HG03442 (cell line): ENCODE data around the gene SCARB1.

Experiments used
- ATAC-seq: cut with Tn5 transposase; IDR thresholded peaks from one replicate; pipeline ENCODE4 v1.9.1; 2021; ENCODE audit warnings: mild to moderate bottlenecking, moderate library complexity; ENCODE audit not compliant: unreplicated experiment

The SCARB1 gene

DNA sequence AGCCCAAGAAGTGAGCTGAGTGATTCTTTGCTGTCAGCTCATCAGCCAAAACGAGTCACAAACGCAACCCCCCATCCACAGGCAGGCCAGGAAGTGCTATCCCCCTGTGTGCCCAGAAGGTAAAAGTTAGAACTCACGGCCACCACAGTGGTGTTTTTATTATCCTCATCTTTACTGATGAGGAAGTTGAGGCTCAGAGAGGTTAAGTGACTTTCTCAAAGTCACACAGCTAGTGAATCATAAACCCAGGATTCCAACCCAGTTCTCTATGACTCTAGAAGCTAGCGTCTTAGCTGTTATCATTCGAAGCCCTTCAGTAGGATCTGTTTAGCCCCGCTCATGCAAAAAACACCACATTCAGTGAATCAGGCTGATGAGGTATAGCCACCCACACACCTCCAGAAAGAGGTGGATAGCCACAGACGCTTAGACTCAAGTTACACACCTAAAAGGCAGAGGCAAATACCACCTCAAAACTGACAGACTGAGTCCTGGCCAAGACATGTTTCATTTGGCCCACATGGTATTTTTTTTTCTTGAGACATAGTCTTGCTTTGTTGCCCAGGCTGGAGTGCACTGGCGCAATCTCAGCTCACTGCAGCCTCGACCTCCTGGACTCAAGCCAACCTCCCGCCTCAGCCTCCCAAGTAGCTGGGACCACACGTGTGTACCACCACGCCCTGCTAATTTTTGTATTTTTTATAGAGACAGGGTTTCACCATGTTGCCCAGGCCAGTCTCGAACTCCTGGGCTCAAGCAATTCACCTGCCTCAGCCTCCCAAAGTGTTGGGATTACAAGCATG is 100.7 kb downstream of the SCARB1 start:
- ATAC-seq = no peak

DNA sequence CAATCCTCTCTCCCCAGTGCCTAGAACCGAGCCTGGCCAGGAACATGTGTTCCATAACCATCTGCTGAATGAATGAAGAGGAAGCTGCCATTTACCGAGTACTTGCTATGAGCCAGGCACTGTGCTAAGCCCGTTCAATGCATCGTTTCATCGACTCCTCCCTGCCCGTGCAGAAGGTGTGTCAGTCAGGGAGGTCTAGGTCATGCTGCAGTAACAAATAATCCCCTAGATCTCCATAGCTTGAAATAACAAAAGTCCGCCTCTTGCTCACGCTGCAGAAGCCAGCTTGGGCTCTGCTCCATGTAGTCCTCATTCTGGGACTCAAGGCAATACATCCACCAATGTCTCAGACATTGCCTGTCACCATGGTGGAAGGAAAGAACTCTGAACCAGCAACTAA is 101.3 kb downstream of the SCARB1 start:
- no peak for ATAC-seq

DNA sequence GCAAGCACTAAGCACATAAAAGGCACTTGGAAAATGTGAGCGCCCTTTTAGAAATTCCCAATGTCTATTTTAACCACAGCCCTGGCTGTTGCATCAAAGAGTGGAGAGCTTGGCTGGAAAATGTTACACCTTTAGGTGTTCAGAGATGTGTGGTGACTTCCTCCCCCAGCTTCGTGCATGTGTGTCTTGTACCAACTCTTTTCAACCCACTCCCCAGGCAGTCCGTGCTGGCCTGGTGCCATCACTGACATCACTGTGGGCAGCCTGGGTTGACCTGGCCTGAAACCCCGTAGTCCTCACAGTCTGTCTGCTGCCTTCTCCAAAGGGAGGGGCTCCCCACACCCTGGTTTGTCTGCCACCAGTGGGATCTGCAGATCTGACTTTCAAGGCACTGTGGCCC is 101.8 kb downstream of the SCARB1 start:
- ATAC-seq = no peak

DNA sequence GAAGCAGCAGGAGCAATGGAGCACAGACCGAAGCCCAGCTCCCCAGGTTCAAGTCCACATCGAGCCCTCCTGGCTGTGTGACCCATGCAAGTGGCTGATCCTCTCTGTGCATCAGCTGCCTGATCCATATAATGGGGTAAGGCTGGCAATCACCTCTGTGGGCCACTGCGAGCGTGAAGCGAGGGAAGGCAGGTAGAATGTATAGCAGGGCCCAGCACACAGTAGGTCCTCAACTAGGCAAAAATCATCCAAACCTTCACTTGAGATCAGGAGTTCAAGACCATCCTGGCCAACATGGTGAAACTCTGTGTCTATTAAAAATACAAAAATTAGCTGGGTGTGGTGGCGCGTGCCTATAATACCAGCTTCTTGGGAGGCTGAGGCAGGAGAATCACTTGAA is 102.6 kb downstream of the SCARB1 start:
- no peak for ATAC-seq

DNA sequence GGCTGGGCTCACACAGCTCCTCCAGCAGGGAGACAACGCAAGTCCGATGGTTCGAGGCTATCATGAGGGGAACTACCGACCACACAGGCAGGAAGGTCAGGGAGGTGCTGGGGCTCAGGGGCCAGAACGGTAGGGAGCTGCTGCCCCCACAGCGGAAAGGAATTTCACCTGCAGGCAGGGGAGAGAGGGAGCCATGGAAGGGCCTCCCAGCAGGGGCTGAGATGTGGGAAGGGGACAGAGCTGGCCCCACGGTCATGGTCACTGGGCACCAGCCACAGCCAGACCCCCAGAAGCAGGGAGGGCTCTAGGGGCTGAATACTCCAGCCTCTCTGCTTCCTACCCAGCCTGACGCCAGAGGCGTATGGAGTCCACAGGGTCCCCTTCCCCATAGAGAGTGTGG is 103.1 kb downstream of the SCARB1 start:
- no peak for ATAC-seq

DNA sequence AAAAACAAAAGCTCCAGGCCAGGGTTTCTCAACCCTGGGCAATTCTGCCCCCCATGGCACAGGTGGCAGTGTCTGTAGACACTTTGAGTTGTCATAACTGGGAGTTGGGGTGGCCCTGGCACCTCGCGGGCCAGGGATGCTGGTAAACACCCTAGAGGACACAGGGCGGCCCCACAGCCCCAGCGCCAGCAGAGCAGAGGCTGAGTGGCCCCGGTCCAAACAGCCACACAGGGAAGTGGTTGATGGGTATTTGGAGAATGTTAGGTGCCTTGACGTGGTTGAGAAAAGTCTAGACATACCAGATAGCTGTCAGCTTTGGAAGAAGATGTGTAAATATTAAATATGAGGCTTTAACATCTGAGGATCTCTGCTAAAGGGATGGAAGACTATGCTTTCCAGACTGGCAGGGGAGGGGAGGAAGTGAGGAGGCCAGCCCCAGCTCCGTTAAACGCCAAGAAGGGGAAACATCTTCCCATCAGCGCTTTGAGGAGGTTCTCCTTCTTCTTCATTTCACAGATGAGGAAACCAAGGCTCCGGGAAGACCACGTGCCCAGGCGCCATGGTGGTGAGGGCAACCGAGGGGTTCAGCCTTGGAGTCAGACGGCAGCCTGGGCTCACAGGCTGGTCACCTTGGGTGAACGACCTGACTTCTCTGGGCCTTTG is 103.7 kb downstream of the SCARB1 start:
- no peak for ATAC-seq

DNA sequence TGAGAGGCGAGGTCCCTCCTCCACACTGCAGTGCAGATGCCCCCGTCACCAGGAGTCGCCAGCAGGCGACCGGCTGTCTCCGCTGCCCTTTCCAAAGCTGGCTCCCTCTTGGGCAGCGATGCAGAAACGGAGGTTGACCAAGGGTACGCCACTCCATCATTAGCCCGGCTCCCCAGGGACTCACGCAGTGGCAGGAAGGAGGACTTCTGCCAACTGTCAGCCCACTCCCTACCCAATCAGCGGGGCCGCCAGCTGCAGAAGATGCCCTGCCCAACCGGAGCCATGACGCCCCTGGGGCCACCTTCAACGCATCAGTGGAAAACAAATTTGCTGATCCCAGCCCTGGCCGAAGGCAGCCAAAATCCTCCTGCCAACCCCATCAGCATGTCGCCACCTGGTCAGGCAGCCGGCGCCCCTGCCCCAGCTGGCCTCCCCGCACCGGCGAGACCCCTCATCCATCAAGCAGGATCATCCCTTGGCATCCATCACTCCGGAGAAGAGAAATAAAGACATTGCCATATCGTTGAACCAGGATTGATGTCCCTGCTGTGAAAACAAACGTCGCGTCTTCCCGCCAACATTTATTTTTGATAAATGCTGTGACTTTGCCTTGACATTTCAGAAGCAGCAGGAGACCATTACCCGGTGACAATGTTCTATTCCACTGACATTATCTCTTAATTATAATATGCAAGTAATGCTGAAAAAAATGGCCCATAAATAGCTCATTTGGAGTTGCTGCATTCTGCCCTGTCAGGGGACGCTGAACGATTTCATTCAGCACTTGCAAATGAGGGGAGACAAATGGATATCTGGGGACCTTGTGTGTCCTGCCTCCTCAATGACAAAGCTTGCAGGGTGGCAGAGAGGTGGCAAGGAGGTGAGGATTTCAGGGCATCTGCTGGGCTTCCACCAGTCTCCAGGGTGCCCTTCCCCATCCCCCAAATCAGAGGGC is 105.1 kb downstream of the SCARB1 start:
- ATAC-seq = no peak

DNA sequence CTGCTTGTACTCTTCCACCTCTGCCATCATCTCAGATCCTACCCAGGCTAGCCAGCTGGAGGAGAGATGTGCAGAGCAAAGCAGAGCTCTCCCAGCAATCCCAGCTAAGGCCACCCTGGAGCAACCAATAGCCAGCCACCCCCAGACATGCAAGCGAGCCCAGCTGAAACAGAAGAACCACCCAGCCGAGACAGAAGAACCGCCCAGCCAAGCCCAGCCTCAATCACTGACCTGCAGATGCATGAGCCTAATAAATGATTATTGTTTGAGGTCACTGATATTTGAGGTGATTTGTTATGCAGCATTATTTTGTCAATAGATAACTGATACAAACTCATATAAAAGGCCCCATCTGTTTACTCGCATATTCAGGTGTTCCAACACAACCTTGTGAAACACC is 106.3 kb downstream of the SCARB1 start:
- ATAC-seq = no peak

DNA sequence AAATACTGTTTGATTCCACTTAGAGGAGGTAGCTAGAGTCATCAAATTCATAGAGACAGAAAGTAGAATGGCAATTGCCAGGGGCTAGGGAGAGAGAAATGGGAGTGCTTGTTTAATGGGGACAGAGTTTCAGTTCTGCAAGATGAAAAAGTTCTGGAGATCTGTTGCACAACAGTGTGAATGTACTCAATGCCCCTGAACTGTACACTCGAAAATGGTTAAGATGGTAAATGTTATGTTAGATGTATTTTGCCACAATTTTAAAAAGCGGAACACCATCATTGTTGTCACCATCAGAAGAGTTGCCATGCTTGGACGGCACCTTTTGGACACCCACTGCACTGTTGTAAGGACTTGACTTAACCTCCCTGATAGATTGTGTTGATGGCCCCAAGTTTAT is 106.9 kb downstream of the SCARB1 start:
- no peak for ATAC-seq

DNA sequence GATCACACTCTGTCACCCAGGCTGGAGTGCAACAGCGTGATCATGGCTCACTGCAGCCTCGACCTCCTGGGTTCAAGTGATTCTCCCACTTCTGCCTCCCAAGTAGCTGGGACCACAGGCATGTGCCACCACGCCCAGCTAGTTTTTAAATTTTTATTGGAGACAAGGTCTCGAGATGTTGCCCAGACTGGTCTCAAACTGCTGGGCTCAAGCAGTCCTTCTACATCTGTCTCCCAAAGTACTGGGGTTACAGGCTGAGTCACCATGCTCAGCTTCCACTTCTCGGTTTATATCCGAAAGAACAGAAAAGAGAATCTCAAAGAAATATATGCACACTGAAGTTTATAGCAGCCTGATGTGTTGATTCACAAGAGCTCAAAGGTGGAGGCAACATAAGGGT is 107.5 kb downstream of the SCARB1 start:
- ATAC-seq = no peak

DNA sequence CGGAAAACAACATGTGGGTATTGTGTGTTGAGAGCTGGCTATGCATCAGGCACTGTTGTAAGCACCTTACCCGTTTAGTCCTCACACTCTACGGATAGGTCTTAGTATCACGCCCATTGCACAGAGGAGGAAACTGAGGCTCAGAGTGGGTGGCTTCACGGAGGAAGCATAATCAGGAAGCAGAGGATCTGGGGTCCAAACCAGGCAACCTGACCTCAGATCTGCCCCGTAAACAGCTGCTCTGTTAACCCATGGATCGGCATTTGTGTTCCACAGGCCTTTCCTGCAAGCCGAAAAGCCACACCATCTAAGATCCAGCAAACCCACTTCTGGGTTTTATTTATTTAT is 107.9 kb downstream of the SCARB1 start:
- ATAC-seq = no peak

DNA sequence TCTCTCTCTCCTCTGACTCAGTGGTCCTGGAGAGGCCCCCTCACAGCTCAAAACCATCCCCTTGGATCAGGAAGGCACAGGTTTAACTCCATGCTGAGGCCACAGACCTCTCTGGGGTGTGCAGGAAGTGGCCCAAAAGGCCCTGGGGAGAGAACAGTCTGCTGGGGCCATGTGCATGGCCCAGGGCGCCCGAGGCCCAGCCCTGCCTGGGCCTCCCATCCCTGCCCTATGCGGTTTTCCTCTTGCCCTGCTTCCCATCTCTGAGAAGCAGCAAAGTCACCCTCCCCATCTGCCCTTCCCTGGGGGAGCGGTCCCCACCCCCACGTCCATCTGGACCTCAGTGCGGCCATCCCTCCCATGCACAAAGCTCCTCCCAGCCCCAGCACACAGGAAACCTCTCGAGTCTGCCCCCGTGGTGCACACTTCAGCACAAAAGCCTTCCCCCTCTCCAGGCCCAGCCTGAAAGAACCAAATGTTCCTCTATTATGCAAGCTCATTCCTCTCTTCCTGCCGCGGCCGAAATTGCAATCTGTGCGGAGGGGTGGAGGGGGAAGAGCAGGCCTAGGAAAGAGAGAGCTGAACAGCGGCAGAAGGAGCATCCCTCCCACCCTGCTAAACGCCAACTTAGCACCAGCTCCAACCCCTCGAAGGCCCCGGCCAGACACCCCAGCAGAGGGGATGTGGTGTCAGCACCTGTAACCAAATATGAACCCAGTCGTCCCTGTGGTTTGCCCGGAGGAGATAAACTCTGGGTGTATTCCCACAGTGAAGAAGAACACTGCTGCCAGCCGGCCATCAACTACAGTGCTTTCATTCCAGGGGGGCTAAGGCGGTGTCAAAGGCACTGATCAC is 108.5 kb downstream of the SCARB1 start:
- no peak for ATAC-seq

DNA sequence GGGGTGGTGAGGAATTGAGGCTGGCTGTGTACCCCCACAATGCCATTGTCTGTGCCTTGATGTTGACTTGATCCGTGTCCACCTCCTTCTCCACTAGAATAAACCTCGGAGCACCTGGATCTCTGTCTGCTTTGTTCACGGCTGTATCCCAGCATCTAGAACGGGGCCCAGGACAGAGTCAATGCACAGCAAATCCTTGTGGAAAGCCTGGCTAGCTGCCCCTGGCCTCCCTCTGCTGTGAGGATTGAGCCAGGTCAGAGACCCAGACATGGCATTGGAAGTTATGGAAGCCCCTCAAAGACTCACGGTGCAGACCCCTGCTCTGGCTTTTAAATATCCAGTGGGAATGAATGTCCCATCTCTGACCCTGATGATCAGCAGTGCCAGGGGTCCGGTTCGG is 109.2 kb downstream of the SCARB1 start:
- ATAC-seq = no peak

DNA sequence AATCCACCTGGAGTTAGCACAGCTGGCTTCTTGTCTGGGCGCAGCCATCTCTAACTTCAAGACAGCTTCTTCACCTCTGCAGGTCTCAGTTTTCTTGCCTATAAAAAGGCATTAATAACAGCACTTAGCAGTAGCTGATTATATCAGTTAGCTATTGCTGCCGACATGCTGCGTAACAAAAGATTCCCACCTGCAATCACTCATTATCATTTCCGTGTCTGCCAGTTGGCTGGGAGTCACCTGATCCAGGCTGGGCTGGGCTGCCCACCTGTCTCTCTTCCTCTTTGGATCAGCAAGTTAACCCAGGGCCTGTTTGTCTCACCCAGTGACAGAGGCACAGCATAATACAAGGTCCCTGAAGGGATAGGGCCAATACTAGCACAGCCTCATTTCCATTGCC is 109.7 kb downstream of the SCARB1 start:
- no peak for ATAC-seq

DNA sequence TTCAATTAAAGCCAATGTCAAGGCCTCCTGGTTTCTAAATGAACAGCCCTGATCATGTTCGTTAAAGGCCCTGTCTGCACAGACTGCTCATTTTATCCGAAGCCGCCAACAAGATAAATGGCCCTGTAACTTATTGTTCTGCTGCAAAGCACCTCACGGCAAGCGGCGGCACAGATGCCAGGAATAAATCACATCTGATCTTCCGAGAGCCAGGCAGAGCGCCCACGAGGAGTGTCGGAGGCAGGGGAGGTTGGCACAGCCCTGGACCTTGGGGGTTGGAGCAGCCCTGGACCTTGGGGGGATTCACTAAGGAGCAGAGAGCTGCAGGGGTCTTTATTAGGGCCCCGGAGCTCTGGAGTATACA is 110.5 kb downstream of the SCARB1 start:
- no peak for ATAC-seq

DNA sequence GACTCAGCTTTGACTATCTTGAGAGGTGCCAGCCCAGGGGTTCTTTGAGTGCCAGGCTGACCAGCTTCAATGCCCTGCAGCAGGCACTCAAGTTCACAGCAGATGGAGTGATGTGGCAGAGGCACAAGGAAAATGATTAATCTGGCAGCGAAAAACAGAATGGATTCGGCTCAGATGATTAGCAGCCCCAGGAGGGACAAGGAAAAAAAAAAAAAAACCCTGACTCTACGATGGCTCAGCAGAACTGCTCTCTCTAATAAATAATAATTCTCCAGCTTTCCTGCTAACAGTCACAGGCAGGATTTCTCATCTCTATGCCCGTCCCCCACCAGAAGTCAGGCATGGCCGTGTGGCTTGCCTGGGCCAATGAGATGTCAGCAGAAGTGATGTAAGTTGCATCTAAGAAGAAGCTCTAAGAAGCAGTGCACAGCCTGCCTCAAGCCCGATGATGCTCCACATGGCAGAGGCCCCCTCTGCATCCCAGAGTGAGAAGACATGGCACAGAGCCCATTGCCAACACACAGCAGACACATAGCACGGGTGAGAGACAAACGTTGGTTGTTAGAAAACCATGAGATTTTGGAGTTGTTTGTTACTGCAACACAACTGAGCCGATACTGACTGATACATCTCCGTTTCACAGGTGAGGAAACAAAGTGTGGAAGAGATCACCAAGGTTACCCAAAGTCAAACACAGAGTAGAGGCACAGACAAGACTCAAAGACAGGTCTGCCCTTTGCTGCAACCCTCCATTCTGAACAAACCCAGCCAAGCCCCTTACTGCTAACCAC is 111.0 kb downstream of the SCARB1 start:
- no peak for ATAC-seq

DNA sequence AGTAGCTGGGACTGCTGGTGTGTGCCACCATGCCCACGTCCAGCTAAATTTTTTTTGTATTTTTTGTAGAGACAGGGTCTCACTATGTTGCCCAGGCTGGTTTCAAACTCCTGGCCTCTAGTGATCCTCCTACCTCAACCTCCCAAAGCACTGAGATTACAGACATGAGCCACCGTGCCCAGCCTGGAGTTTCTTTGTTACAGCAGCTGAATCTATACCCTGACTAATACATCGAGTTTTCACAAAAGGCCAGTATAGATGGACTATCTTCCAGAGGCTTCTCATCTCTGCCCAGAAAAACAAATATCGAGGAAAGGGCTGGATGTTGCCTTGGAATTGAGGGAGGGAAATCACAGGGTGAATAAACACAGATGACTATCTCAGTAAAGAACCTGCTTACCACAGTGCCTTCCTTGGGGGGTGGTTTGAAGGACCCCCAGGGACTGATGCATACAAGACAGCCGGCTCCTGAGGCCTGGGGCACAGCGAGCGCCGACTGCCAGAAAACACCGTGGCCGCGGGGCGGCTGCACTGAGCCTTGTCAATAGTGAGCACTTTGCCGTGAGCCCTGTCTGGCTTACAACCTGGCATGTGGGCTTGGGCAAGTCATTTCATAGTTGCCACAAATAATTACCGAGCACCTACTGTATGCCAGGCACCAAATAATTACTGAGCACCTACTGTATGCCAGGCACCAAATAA is 111.9 kb downstream of the SCARB1 start:
- no peak for ATAC-seq

DNA sequence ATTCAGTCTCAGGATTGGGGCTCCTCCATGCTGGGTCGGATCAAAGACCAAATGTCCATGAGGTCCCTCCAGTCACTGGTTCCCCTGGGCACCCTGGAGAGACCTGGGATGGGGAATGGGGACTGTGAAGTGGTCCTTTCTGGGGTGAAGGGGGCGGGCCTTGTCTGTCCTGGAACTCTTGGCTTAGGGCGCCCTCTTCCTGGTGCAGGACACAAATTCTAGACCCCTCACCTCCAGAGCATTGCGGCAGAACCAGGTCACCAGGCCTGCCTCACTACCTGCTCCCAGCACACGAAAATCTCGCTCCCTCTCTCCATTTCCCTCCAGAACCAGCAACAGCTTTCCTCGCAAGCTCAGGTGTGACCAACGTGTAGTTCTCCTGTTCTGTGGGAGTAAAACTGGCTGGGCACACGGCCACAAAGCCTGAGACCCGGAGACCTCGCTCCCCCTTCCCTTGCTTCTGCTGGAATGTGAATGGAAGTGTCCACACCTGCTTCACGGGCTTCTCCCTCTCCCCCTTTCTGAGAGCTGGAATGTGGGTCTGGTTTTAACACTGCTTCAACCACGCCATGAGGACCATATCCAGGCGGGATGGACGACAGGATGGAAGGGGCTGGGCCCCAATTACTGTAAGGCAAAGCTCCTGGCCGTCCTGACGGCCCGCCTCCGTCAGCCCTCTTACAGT is 112.7 kb downstream of the SCARB1 start:
- ATAC-seq = no peak

DNA sequence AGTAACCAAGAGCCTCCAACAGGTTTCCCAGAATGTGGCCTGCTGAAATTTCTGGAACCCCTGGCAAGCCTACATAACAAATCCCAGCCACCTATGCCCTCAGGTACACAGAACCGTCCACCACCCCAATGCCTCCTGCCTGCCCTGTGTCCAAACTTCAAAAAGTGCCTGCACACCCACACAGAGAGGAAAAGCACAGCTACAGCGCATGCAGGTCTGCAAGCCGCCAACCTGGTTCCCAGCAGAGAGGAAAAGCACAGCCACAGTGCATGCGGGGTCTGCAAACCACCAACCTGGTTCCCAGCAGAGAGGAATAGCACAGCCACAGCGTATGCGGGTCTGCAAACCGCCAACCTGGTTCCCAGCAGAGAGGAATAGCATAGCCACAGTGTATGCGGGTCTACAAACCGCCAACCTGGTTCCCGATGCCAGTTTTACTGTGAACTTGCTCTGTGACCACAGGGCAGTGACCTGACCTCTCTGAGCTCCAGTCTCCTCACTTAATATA is 113.5 kb downstream of the SCARB1 start:
- no peak for ATAC-seq
